ENCODE data around the gene SMIM7. TPM values are rescaled to one million over a fixed set of nuclear protein-coding genes. Genes with fewer than 3 reads are reported as not detected.

SMIM7 gene
- total and polyA plus RNA-seq, 7 donors: 65.2 to 110 (median 88.5) TPM

DNA sequence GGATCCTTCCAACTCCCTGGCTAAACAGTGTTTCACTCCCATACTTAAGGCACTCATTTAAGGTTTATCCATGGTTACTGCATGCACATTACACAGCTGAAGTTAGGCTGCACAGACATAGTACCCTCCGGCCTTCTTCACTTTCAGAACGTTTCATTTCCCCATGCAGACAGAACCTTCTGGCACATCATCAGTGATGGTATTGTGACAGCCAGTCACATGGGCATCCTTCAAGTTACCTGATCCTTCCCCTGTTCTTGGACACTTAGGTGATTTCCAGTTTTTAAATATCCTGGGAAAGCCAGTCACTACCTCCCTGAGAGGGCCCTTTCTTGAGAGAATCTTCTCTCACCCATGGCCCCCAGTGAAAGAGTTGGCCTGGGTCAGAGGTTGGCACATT lies 9.1 kb downstream of the SMIM7 start:
- 82 to 86% methylated on average over 2 of the region's 2 CpGs for WGBS, 2 donors
- H3K36me3 ChIP-seq: peaks cover 37 to 99% (median 58%) of the 10 kb centered on the region in 4 donors
- DNase-seq: no peak
- no peaks in the 10 kb centered on the region for H3K9me3 ChIP-seq
- no peaks in the 10 kb centered on the region for H3K27me3 ChIP-seq
- no peak overlapping the region for H3K27ac ChIP-seq
- no peaks in the 10 kb centered on the region for H3K4me1 ChIP-seq
- intact Hi-C loops (cut with DNase I): no loop called here
- TF ChIP-seq EP300 (IDR thresholded peaks at IDR 0.05) (no peak), POLR2A (IDR thresholded peaks at IDR 0.05) (no peak), POLR2AphosphoS5 (IDR thresholded peaks at IDR 0.05) (no peak)
- TF ChIP-seq, protein P1, sequence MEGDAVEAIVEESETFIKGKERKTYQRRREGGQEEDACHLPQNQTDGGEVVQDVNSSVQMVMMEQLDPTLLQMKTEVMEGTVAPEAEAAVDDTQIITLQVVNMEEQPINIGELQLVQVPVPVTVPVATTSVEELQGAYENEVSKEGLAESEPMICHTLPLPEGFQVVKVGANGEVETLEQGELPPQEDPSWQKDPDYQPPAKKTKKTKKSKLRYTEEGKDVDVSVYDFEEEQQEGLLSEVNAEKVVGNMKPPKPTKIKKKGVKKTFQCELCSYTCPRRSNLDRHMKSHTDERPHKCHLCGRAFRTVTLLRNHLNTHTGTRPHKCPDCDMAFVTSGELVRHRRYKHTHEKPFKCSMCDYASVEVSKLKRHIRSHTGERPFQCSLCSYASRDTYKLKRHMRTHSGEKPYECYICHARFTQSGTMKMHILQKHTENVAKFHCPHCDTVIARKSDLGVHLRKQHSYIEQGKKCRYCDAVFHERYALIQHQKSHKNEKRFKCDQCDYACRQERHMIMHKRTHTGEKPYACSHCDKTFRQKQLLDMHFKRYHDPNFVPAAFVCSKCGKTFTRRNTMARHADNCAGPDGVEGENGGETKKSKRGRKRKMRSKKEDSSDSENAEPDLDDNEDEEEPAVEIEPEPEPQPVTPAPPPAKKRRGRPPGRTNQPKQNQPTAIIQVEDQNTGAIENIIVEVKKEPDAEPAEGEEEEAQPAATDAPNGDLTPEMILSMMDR (IDR thresholded peaks at IDR 0.05): no peak
- no peak overlapping the region for H3K4me3 ChIP-seq

DNA sequence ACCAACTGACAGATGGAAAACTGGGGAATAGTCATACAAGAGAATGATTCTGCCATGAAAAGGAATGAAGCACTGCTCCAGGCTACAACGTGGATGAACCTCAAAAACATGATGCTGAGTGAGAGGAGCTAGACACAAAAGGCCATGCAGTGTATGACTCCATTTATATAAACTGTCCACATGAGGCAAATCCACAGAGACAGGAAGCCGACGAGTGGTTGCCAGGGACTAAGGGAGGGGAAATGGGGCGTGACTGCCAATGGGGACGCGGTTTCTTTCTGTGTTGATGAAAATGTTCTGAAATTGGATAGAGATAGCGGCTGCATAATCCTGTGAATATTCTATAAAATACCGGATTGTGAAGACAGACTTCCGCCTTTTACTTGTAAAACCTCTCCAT lies 10.2 kb downstream of the SMIM7 start:
- H3K27me3 ChIP-seq: no peaks in the 10 kb centered on the region
- no peaks in the 10 kb centered on the region for H3K9me3 ChIP-seq
- H3K36me3 ChIP-seq: peaks cover 37 to 99% (median 56%) of the 10 kb centered on the region in 4 donors
- no peak overlapping the region for H3K4me3 ChIP-seq
- no peak for TF ChIP-seq EP300 (IDR thresholded peaks at IDR 0.05)
- no peak for TF ChIP-seq POLR2AphosphoS5 (IDR thresholded peaks at IDR 0.05)
- TF ChIP-seq POLR2A (IDR thresholded peaks at IDR 0.05): no peak
- TF ChIP-seq, protein P1 (IDR thresholded peaks at IDR 0.05): no peak
- no peak for DNase-seq
- intact Hi-C loops (cut with DNase I): no loop called here
- H3K27ac ChIP-seq: peak overlapping the region in 1 of 4 donors; percentile 46
- no peaks in the 10 kb centered on the region for H3K4me1 ChIP-seq
- 83 to 85% methylated on average over 9 of the region's 9 CpGs for WGBS, 2 donors

DNA sequence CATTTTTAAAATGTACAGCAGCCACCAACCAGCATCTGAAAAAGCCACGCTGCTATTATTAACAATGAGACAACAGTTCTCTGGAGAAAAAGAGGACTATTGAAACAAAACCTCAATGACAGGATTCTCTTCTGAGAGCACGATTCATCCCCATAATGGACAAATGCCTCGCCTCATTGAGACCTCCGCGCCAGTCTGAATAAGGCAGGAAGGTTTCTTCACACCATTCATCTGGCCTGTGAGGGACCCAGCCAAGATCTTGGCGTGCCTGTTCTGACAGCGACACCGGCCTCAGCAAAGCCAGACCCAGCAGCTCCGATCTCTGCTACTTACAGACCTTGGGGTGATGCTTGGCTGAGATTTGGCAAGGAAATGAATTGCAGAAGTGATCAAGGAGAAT lies 14.8 kb downstream of the SMIM7 start:
- TF ChIP-seq POLR2AphosphoS5 (IDR thresholded peaks at IDR 0.05): no peak
- TF ChIP-seq POLR2A (IDR thresholded peaks at IDR 0.05): no peak
- TF ChIP-seq, protein P1 (IDR thresholded peaks at IDR 0.05): no peak
- no peak for TF ChIP-seq EP300 (IDR thresholded peaks at IDR 0.05)
- DNase-seq: no peak
- no peak overlapping the region for H3K27ac ChIP-seq
- no peaks in the 10 kb centered on the region for H3K27me3 ChIP-seq
- H3K4me1 ChIP-seq: no peaks in the 10 kb centered on the region
- no peak overlapping the region for H3K4me3 ChIP-seq
- no peaks in the 10 kb centered on the region for H3K9me3 ChIP-seq
- intact Hi-C loops (cut with DNase I): no loop called here
- 96% methylated on average over 9 of the region's 9 CpGs for WGBS, 2 donors
- H3K36me3 ChIP-seq: peaks cover 17 to 99% (median 57%) of the 10 kb centered on the region in 4 donors

DNA sequence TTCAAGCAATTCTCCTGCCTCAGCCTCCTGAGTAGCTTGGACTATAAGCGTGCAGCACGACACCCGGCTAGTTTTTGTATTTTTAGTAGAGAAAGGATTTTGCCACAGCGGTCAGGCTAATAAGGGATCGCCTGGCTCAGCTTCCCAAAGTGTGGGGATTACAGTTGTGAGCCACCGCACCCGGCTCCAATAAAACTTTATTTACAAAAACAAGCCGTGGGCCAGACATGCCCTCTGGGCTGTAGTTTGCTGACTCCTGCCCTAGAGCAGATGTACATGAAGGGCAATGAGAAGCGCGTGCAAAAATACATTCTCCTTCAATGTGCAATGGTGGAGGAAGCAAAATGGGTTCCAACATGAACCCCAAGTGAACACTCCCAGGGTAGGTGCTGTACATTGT lies 18.2 kb downstream of the SMIM7 start:
- Histone ChIP-seq H3K4me1 (peaks cover 0 to 4% (median 2%) of the 10 kb centered on the region in 4 donors), H3K4me3 (no peak overlapping the region), H3K9me3 (no peaks in the 10 kb centered on the region), H3K36me3 (peaks cover 13 to 81% (median 50%) of the 10 kb centered on the region in 4 donors), H3K27ac (no peak overlapping the region), H3K27me3 (no peaks in the 10 kb centered on the region)
- TF ChIP-seq POLR2AphosphoS5 (IDR thresholded peaks at IDR 0.05) (no peak), EP300 (IDR thresholded peaks at IDR 0.05) (no peak), POLR2A (IDR thresholded peaks at IDR 0.05) (no peak)
- TF ChIP-seq, protein P1 (IDR thresholded peaks at IDR 0.05): no peak
- 95 to 96% methylated on average over 10 of the region's 10 CpGs for WGBS, 2 donors
- intact Hi-C loops (cut with DNase I): no loop called here
- no peak for DNase-seq

DNA sequence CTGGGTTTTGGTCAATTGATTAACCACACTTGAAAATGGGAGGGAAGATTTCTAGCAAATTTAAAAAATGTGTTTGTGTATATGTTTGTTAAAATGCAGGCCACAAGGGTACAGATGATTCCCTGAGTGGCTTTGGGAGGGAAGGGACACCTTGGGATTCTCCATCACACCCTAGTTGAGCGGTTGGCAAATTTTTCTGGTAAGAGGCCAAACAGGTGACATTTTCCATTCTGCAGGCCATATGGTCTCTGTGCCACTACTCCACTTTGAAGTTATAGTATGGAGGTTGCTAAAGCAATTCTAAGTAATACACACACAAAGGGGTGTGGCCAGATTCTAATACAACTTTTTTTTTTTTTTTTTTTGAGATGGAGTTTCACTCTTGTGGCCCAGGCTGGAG lies 19.0 kb downstream of the SMIM7 start:
- WGBS, 2 donors: 89 to 98% methylated on average over 1 of the region's 1 CpG
- Histone ChIP-seq H3K27me3 (no peaks in the 10 kb centered on the region), H3K4me1 (peaks cover 0 to 4% (median 2%) of the 10 kb centered on the region in 4 donors), H3K27ac (no peak overlapping the region), H3K9me3 (no peaks in the 10 kb centered on the region), H3K4me3 (no peak overlapping the region), H3K36me3 (peaks cover 6 to 81% (median 43%) of the 10 kb centered on the region in 4 donors)
- DNase-seq: no peak
- TF ChIP-seq EP300 (IDR thresholded peaks at IDR 0.05) (no peak), POLR2A (IDR thresholded peaks at IDR 0.05) (no peak), POLR2AphosphoS5 (IDR thresholded peaks at IDR 0.05) (no peak)
- TF ChIP-seq, protein P1 (IDR thresholded peaks at IDR 0.05): no peak
- intact Hi-C loops (cut with DNase I): no loop called here

All from sigmoid colon (tissue), 7 donors.